ENCODE measurements around the gene PTPRT.

- TF ChIP-seq, protein P1, sequence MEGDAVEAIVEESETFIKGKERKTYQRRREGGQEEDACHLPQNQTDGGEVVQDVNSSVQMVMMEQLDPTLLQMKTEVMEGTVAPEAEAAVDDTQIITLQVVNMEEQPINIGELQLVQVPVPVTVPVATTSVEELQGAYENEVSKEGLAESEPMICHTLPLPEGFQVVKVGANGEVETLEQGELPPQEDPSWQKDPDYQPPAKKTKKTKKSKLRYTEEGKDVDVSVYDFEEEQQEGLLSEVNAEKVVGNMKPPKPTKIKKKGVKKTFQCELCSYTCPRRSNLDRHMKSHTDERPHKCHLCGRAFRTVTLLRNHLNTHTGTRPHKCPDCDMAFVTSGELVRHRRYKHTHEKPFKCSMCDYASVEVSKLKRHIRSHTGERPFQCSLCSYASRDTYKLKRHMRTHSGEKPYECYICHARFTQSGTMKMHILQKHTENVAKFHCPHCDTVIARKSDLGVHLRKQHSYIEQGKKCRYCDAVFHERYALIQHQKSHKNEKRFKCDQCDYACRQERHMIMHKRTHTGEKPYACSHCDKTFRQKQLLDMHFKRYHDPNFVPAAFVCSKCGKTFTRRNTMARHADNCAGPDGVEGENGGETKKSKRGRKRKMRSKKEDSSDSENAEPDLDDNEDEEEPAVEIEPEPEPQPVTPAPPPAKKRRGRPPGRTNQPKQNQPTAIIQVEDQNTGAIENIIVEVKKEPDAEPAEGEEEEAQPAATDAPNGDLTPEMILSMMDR (IDR thresholded peaks at IDR 0.05) = no peak
- no peak for TF ChIP-seq POLR2A (IDR thresholded peaks at IDR 0.05)
These were observed 839.2 kb downstream of the PTPRT start for GRCh38 chr20:42350521-42350920.

Data from breast epithelium (tissue), 3 donors.